Neural progenitor cell (in vitro differentiated cells): ENCODE measurements around the gene RCSD1. TPM values are rescaled to one million over a fixed set of nuclear protein-coding genes. Genes with fewer than 3 reads are reported as not detected.

Source experiments
- DNase-seq: peaks from one replicate; pipeline ENCODE4 v3.0.0-alpha.2; 2016; ENCODE audit warnings: low spot score
- H2AFZ ChIP-seq: fragments of 200-600 bp; sonication (generic); replicated peaks from 2 replicates; pipeline ENCODE4 v1.6.1; 2016; ENCODE audit warnings: antibody characterized with exemption
- H3F3A ChIP-seq: fragments of 200-600 bp; sonication (generic); 2 replicates; pipeline ENCODE4 v1.6.1; 2016; ENCODE audit warnings: antibody characterized with exemption, low read depth
- H3K27ac ChIP-seq: fragments of 200-600 bp; sonication (generic); 2 replicates; pipeline ENCODE4 v1.5.1; 2016; ENCODE audit warnings: mild to moderate bottlenecking
- H3K27me3 ChIP-seq: fragments of 200-600 bp; sonication (generic); 2 replicates; pipeline ENCODE4 v1.6.1; 2016; ENCODE audit warnings: mild to moderate bottlenecking, moderate library complexity
- H3K36me3 ChIP-seq: fragments of 200-600 bp; sonication (generic); 2 replicates; pipeline ENCODE4 v1.5.1; 2016
- H3K4me1 ChIP-seq: fragments of 200-600 bp; sonication (generic); 2 replicates; pipeline ENCODE4 v1.6.1; 2016; ENCODE audit warnings: mixed run types
- H3K4me2 ChIP-seq: fragments of 200-600 bp; sonication (generic); 2 replicates; pipeline ENCODE4 v1.6.1; 2016
- H3K4me3 ChIP-seq: fragments of 200-600 bp; sonication (generic); 2 replicates; pipeline ENCODE4 v1.5.1; 2016
- H3K79me2 ChIP-seq: fragments of 200-600 bp; sonication (generic); 2 replicates; pipeline ENCODE4 v1.6.1; 2016; ENCODE audit warnings: low read depth
- H3K9ac ChIP-seq: fragments of 200-600 bp; sonication (generic); 2 replicates; pipeline ENCODE4 v1.6.1; 2016
- H3K9me3 ChIP-seq: fragments of 200-600 bp; sonication (generic); 2 replicates; pipeline ENCODE4 v1.5.1; 2016; ENCODE audit warnings: low read depth
- H4K20me1 ChIP-seq: fragments of 200-600 bp; sonication (generic); 2 replicates; pipeline ENCODE4 v1.6.1; 2016; ENCODE audit warnings: low read depth
- H3K27ac Mint-ChIP-seq: 3 replicates; pipeline ENCODE4 v1.8.0; 2021; ENCODE audit warnings: mixed read lengths
- H3K27me3 Mint-ChIP-seq: 2 replicates; pipeline ENCODE4 v1.8.0; 2022; ENCODE audit warnings: low read depth, mild to moderate bottlenecking, inconsistent platforms, moderate library complexity, mixed read lengths; ENCODE audit not compliant: insufficient read depth
- H3K36me3 Mint-ChIP-seq: 3 replicates; pipeline ENCODE4 v1.8.0; 2021; ENCODE audit warnings: mixed read lengths
- H3K4me1 Mint-ChIP-seq: 3 replicates; pipeline ENCODE4 v1.8.0; 2021; ENCODE audit warnings: mixed read lengths
- H3K4me3 Mint-ChIP-seq: 3 replicates; pipeline ENCODE4 v1.8.0; 2021; ENCODE audit warnings: mild to moderate bottlenecking, moderate library complexity, mixed read lengths
- H3K9me3 Mint-ChIP-seq: 3 replicates; pipeline ENCODE4 v1.8.0; 2020; ENCODE audit warnings: mixed read lengths
- CTCF ChIP-seq: fragments of 200-600 bp; sonication (generic); IDR thresholded peaks from 2 replicates; pipeline ENCODE4 v1.5.1; 2017; ENCODE audit warnings: antibody characterized with exemption, mild to moderate bottlenecking
- EZH2 ChIP-seq: fragments of 200-600 bp; sonication (generic); IDR thresholded peaks from 2 replicates; pipeline ENCODE4 v1.6.1; 2017; ENCODE audit warnings: antibody characterized with exemption, mild to moderate bottlenecking, moderate library complexity
- EZH2phosphoT487 ChIP-seq: fragments of 200-600 bp; sonication (generic); IDR thresholded peaks from 2 replicates; pipeline ENCODE4 v1.6.1; 2017; ENCODE audit warnings: antibody characterized with exemption
- total RNA-seq: library from RNA; depleted of rRNA; stranded (reverse); fragments of >200 nt; gene quantifications from 2 replicates; pipeline ENCODE4 v1.2.3, GENCODE V29; 2015; ENCODE audit warnings: low replicate concordance

RCSD1 gene
- total RNA-seq, 1 donor from 2014 or later = 0.06 TPM

GRCh38 chr1:167672831-167673230 lies 42.8 kb downstream of the RCSD1 start:
- Histone ChIP-seq H2AFZ (no peak overlapping the region), H4K20me1 (no peaks in the 10 kb centered on the region), H3K4me1 (no peaks in the 10 kb centered on the region), H3K36me3 (no peaks in the 10 kb centered on the region), H3K27ac (no peak overlapping the region), H3K4me3 (no peak overlapping the region), H3F3A (no peaks in the 10 kb centered on the region), H3K27me3 (no peaks in the 10 kb centered on the region), H3K4me2 (no peak overlapping the region), H3K79me2 (no peaks in the 10 kb centered on the region), H3K9me3 (no peaks in the 10 kb centered on the region), H3K9ac (no peak overlapping the region)
- Mint-ChIP-seq H3K4me1 (peaks cover 2% of the 10 kb centered on the region), H3K27ac (no peak overlapping the region), H3K4me3 (no peak overlapping the region), H3K36me3 (no peaks in the 10 kb centered on the region), H3K27me3 (peaks cover 11% of the 10 kb centered on the region), H3K9me3 (no peaks in the 10 kb centered on the region)
- no peak for DNase-seq
- TF ChIP-seq EZH2 (no peak), CTCF (no peak), EZH2phosphoT487 (no peak)

- Mint-ChIP-seq H3K27ac (no peak overlapping the region), H3K4me3 (no peak overlapping the region), H3K4me1 (peaks cover 2% of the 10 kb centered on the region), H3K27me3 (peaks cover 11% of the 10 kb centered on the region), H3K9me3 (no peaks in the 10 kb centered on the region), H3K36me3 (no peaks in the 10 kb centered on the region)
- Histone ChIP-seq H2AFZ (no peak overlapping the region), H3K4me1 (no peaks in the 10 kb centered on the region), H3K4me2 (no peak overlapping the region), H3K9me3 (no peaks in the 10 kb centered on the region), H3K27me3 (no peaks in the 10 kb centered on the region), H3K79me2 (no peaks in the 10 kb centered on the region), H3K27ac (no peak overlapping the region), H3K9ac (no peak overlapping the region), H3F3A (no peaks in the 10 kb centered on the region), H3K4me3 (no peak overlapping the region), H3K36me3 (no peaks in the 10 kb centered on the region), H4K20me1 (no peaks in the 10 kb centered on the region)
- TF ChIP-seq CTCF (no peak), EZH2phosphoT487 (no peak), EZH2 (no peak)
- no peak for DNase-seq
These were observed 43.2 kb downstream of the RCSD1 start for GRCh38 chr1:167673265-167673664.

GRCh38 chr1:167674156-167674555 lies 44.1 kb downstream of the RCSD1 start:
- no peak overlapping the region for H3K27ac ChIP-seq
- H3K9ac ChIP-seq = no peak overlapping the region
- no peaks in the 10 kb centered on the region for H3K9me3 ChIP-seq
- H3K4me3 Mint-ChIP-seq = no peak overlapping the region
- H3K36me3 ChIP-seq = no peaks in the 10 kb centered on the region
- H4K20me1 ChIP-seq = no peaks in the 10 kb centered on the region
- H3K4me2 ChIP-seq = no peak overlapping the region
- no peaks in the 10 kb centered on the region for H3K79me2 ChIP-seq
- H3K9me3 Mint-ChIP-seq = no peaks in the 10 kb centered on the region
- H3F3A ChIP-seq = no peaks in the 10 kb centered on the region
- no peak overlapping the region for H2AFZ ChIP-seq
- no peak for DNase-seq
- no peak overlapping the region for H3K4me3 ChIP-seq
- no peaks in the 10 kb centered on the region for H3K27me3 ChIP-seq
- H3K36me3 Mint-ChIP-seq = no peaks in the 10 kb centered on the region
- peaks cover 11% of the 10 kb centered on the region for H3K27me3 Mint-ChIP-seq
- no peaks in the 10 kb centered on the region for H3K4me1 ChIP-seq
- TF ChIP-seq EZH2phosphoT487 (no peak), CTCF (no peak), EZH2 (no peak)
- peaks cover 2% of the 10 kb centered on the region for H3K4me1 Mint-ChIP-seq
- H3K27ac Mint-ChIP-seq = no peak overlapping the region

DNA sequence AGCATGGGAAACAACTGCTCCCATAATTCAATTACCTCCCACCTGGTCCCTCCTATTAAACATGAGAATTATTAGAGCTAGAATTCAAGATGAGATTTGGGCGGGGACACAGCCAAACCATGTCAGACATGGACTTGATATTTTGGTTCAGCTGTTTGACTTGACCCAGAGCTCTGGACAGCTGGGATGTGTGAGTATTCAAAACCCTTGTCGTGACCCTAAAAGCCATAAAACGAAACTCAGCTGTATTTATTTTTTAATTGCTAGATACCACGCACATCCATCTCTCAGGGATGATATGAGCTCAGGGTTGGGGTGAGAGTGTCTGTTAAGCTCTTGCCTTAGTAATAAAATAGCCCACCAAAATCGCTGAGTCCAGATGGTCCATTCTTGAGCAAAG lies 45.4 kb downstream of the RCSD1 start:
- H3K27ac Mint-ChIP-seq = no peak overlapping the region
- no peaks in the 10 kb centered on the region for H3K9me3 Mint-ChIP-seq
- H3K9ac ChIP-seq = no peak overlapping the region
- H4K20me1 ChIP-seq = no peaks in the 10 kb centered on the region
- H3K4me2 ChIP-seq = no peak overlapping the region
- no peaks in the 10 kb centered on the region for H3F3A ChIP-seq
- H3K9me3 ChIP-seq = no peaks in the 10 kb centered on the region
- peaks cover 11% of the 10 kb centered on the region for H3K27me3 Mint-ChIP-seq
- no peak overlapping the region for H3K27ac ChIP-seq
- no peaks in the 10 kb centered on the region for H3K36me3 Mint-ChIP-seq
- no peak overlapping the region for H3K4me3 ChIP-seq
- H3K27me3 ChIP-seq = no peaks in the 10 kb centered on the region
- H3K79me2 ChIP-seq = no peaks in the 10 kb centered on the region
- H3K4me1 Mint-ChIP-seq = peaks cover 2% of the 10 kb centered on the region
- no peak overlapping the region for H3K4me3 Mint-ChIP-seq
- H3K4me1 ChIP-seq = no peaks in the 10 kb centered on the region
- no peak overlapping the region for H2AFZ ChIP-seq
- no peaks in the 10 kb centered on the region for H3K36me3 ChIP-seq
- no peak for DNase-seq
- TF ChIP-seq CTCF (no peak), EZH2phosphoT487 (no peak), EZH2 (no peak)
